Measurements from ENCODE around the gene NAGS. TPM values are rescaled to one million over a fixed set of nuclear protein-coding genes. Genes with fewer than 3 reads are reported as not detected.

NAGS gene
- total RNA-seq, 1 experiment from 2014 or later = 3.7 TPM

- Histone ChIP-seq H2BK120ac (ENCODE audit: low read depth, low read length, poor library complexity, severe bottlenecking) (no peak overlapping the region), H3K14ac (ENCODE audit: insufficient read depth, low read length) (no peak overlapping the region), H3K9ac (ENCODE audit: extremely low read depth, insufficient read length, low read length) (no peak overlapping the region), H2BK5ac (ENCODE audit: insufficient read length, low read length) (no peak overlapping the region), H3K79me1 (ENCODE audit: insufficient read depth, low read depth, low read length, poor library complexity, severe bottlenecking) (no peaks in the 10 kb centered on the region), H2AK5ac (ENCODE audit: insufficient read length, low read length) (no peak overlapping the region), H4K8ac (replicated peaks; ENCODE audit: insufficient read length, low read depth, low read length) (no peak overlapping the region), H3K27me3 (ENCODE audit: insufficient read depth, low read length) (no peaks in the 10 kb centered on the region), H3K4me2 (ENCODE audit: insufficient read depth, insufficient read length, low read length) (no peak overlapping the region), H2BK15ac (ENCODE audit: low read depth, low read length) (no peak overlapping the region), H3K23me2 (ENCODE audit: insufficient read length, low read depth, low read length, poor library complexity, severe bottlenecking) (no peaks in the 10 kb centered on the region), H3K18ac (ENCODE audit: insufficient read length, low read depth, low read length) (no peak overlapping the region), H4K5ac (ENCODE audit: insufficient read length, low read depth, low read length) (no peak overlapping the region), H3K56ac (ENCODE audit: insufficient read length, low read depth, low read length) (no peak overlapping the region), H4K91ac (ENCODE audit: insufficient read length, low read depth, low read length) (no peak overlapping the region), H3K4me1 (ENCODE audit: insufficient read depth, low read length) (no peaks in the 10 kb centered on the region), H3K79me2 (ENCODE audit: insufficient read depth, low read length) (no peaks in the 10 kb centered on the region), H3K4ac (ENCODE audit: low read depth, low read length) (no peak overlapping the region), H3T11ph (ENCODE audit: low read length) (no peak overlapping the region), H2AFZ (ENCODE audit: low read length) (no peak overlapping the region), H3K27ac (ENCODE audit: insufficient read length, low read depth, low read length) (no peak overlapping the region), H3K23ac (ENCODE audit: insufficient read length, low read depth, low read length) (no peak overlapping the region), H2BK20ac (ENCODE audit: low read depth, low read length, poor library complexity, severe bottlenecking) (no peak overlapping the region), H4K20me1 (ENCODE audit: control insufficient read depth, insufficient read depth, insufficient read length) (no peaks in the 10 kb centered on the region), H3K9me3 (ENCODE audit: control insufficient read depth, low read depth, low read length) (no peaks in the 10 kb centered on the region), H2BK12ac (ENCODE audit: insufficient read length, low read depth, low read length) (no peak overlapping the region)
- Mint-ChIP-seq H3K36me3 (ENCODE audit: insufficient read depth in 1 of 3, low read depth in 3 of 3) (peaks cover 22 to 55% (median 40%) of the 10 kb centered on the region in 3 experiments; a peak in 6 of 7 replicates), H3K27me3 (ENCODE audit: low read depth) (no peaks in the 10 kb centered on the region), H3K4me3 (no peak overlapping the region), H3K4me1 (no peaks in the 10 kb centered on the region), H3K27ac (peak overlapping the region in 2 of 3 experiments; percentile 6 to 42; a peak in 2 of 7 replicates), H3K9me3 (no peaks in the 10 kb centered on the region)
- no peak for DNase-seq
- TF ChIP-seq CTCF (conservative IDR thresholded peaks at IDR 0.05) = no peak
- WGBS (ENCODE audit: extremely low coverage, insufficient read length, low lambda C conversion rate) = no CpG with 5 or more reads among the region's 5 CpGs
Measured at GRCh38 chr17:44029736-44030135, 25.3 kb downstream of the NAGS start.
